HCT116 (cell line): ENCODE results near the gene INPP5F.

Experiments used
- CTCF ChIP-seq, 3 experiments: fragments of 200-600 bp in 1 of 3; sonication (generic) in 1 of 3; IDR thresholded peaks in 2 of 3; conservative IDR thresholded peaks in 1 of 3; 2 replicates each; pipeline ENCODE4 v1.5.1; 2012 to 2017; ENCODE audit warnings: low read depth in 2 of 3, low read length in 2 of 3, antibody characterized with exemption in 1 of 3, borderline replicate concordance in 1 of 3, control low read depth in 1 of 3, mild to moderate bottlenecking in 1 of 3, mixed read lengths in 1 of 3, mixed run types in 1 of 3, moderate library complexity in 1 of 3; ENCODE audit not compliant: insufficient read depth in 1 of 3
- JUND ChIP-seq: IDR thresholded peaks from 2 replicates; pipeline ENCODE4 v1.6.1; 2012
- POLR2A ChIP-seq: IDR thresholded peaks from 2 replicates; pipeline ENCODE4 v1.7.0; 2011; ENCODE audit warnings: borderline replicate concordance; ENCODE audit not compliant: insufficient read depth, insufficient read length; ENCODE audit errors: extremely low read depth
- RAD21 ChIP-seq: IDR thresholded peaks from 2 replicates; pipeline ENCODE4 v1.6.1; 2012; ENCODE audit warnings: low read depth, mild to moderate bottlenecking
- YY1 ChIP-seq: IDR thresholded peaks from 2 replicates; pipeline ENCODE4 v1.6.1; 2011; ENCODE audit warnings: low read length, low read depth, moderate library complexity, mild to moderate bottlenecking; ENCODE audit not compliant: insufficient replicate concordance; ENCODE audit errors: extremely low read depth

GRCh38 chr10:119859420-119860258, 133.8 kb downstream of the INPP5F start:
- peak; percentile 60 to 93 (median 91) for TF ChIP-seq CTCF (IDR thresholded peaks at IDR 0.05 in 2 of 3, conservative IDR thresholded peaks at IDR 0.05 in 1 of 3; ENCODE audit: borderline replicate concordance in 1 of 3, insufficient read depth in 1 of 3, low read depth in 2 of 3, low read length in 2 of 3)
- TF ChIP-seq RAD21: peak; percentile 93
- TF ChIP-seq JUND: no peak
- TF ChIP-seq POLR2A: no peak
- no peak for TF ChIP-seq YY1
